ENCODE data around the gene KIRREL3.

Gene KIRREL3

GRCh38 chr11:126899961-126900748, 100.4 kb downstream of the KIRREL3 start:
- TF ChIP-seq CTCF (conservative IDR thresholded peaks at IDR 0.05; ENCODE audit: low read length), result no peak
- H3K4me3 ChIP-seq (ENCODE audit: low read length), result no peak overlapping the region
- DNase-seq (ENCODE audit: low read depth), result no peak

- no peak for TF ChIP-seq CTCF (conservative IDR thresholded peaks at IDR 0.05; ENCODE audit: low read length)
- DNase-seq (ENCODE audit: low read depth), result no peak
- no peak overlapping the region for H3K4me3 ChIP-seq (ENCODE audit: low read length)
These were observed 101.8 kb downstream of the KIRREL3 start for GRCh38 chr11:126898802-126899201.

- H3K4me3 ChIP-seq (ENCODE audit: low read length), result no peak overlapping the region
- no peak for TF ChIP-seq CTCF (conservative IDR thresholded peaks at IDR 0.05; ENCODE audit: low read length)
These were observed 103.1 kb downstream of the KIRREL3 start for GRCh38 chr11:126897430-126897829.

GRCh38 chr11:126896025-126896424, 104.5 kb downstream of the KIRREL3 start:
- no peak for TF ChIP-seq CTCF (conservative IDR thresholded peaks at IDR 0.05; ENCODE audit: low read length)
- H3K4me3 ChIP-seq (ENCODE audit: low read length), result no peak overlapping the region
- DNase-seq (ENCODE audit: low read depth), result no peak

More at GRCh38 chr11:126897430-126897829, 103.1 kb downstream of the KIRREL3 start:
- DNase-seq (ENCODE audit: low read depth), result no peak

- TF ChIP-seq CTCF (conservative IDR thresholded peaks at IDR 0.05; ENCODE audit: low read length), result no peak
- no peak overlapping the region for H3K4me3 ChIP-seq (ENCODE audit: low read length)
- DNase-seq (ENCODE audit: low read depth), result no peak
These were observed 106.8 kb downstream of the KIRREL3 start for GRCh38 chr11:126893796-126894195.

GRCh38 chr11:126892756-126893155, 107.8 kb downstream of the KIRREL3 start:
- no peak for TF ChIP-seq CTCF (conservative IDR thresholded peaks at IDR 0.05; ENCODE audit: low read length)
- DNase-seq (ENCODE audit: low read depth), result no peak
- no peak overlapping the region for H3K4me3 ChIP-seq (ENCODE audit: low read length)

GRCh38 chr11:126891556-126892217, 108.9 kb downstream of the KIRREL3 start:
- H3K4me3 ChIP-seq (ENCODE audit: low read length), result no peak overlapping the region
- TF ChIP-seq CTCF (conservative IDR thresholded peaks at IDR 0.05; ENCODE audit: low read length), result no peak
- peak; percentile 54 for DNase-seq (ENCODE audit: low read depth)

Data from AG10803 (cell line).